Activated naive CD4-positive, alpha-beta T cell treated with anti-CD3 and anti-CD28 coated beads, Interleukin-2, amount 10 ng/mL, durations not matched to agents 7 days and 5 days (primary cell): ENCODE measurements around the gene ITPRID1.
"Not testable (repeated sequence)": the region's sequence is repeated elsewhere in the genome, so short reads cannot be mapped to it uniquely, and the experiment has no call there.

Experiments used
- CTCF ChIA-PET: fragments of 350-600 bp; sonication (Branson Sonifier 250); formaldehyde crosslinking; loops from one replicate; lab custom pipeline; 2021; ENCODE audit warnings: antibody characterized with exemption; lab: Charles Lee
- DNase-seq: peaks from one replicate; pipeline ENCODE4 v3.0.0-alpha.2; 2020
- H3K27ac Mint-ChIP-seq: one replicate; pipeline ENCODE4 v1.8.0; 2021; ENCODE audit warnings: mild to moderate bottlenecking, moderate library complexity, mixed read lengths
- H3K27me3 Mint-ChIP-seq: one replicate; pipeline ENCODE4 v1.8.0; 2021; ENCODE audit warnings: mild to moderate bottlenecking, mixed read lengths
- H3K36me3 Mint-ChIP-seq: one replicate; pipeline ENCODE4 v1.8.0; 2021; ENCODE audit warnings: mixed read lengths
- H3K4me1 Mint-ChIP-seq: one replicate; pipeline ENCODE4 v1.8.0; 2021; ENCODE audit warnings: mixed read lengths
- H3K4me3 Mint-ChIP-seq: one replicate; pipeline ENCODE4 v1.8.0; 2021; ENCODE audit warnings: mild to moderate bottlenecking, moderate library complexity, mixed read lengths
- H3K9me3 Mint-ChIP-seq: one replicate; pipeline ENCODE4 v1.8.0; 2021; ENCODE audit warnings: mixed read lengths

ITPRID1 gene

DNA sequence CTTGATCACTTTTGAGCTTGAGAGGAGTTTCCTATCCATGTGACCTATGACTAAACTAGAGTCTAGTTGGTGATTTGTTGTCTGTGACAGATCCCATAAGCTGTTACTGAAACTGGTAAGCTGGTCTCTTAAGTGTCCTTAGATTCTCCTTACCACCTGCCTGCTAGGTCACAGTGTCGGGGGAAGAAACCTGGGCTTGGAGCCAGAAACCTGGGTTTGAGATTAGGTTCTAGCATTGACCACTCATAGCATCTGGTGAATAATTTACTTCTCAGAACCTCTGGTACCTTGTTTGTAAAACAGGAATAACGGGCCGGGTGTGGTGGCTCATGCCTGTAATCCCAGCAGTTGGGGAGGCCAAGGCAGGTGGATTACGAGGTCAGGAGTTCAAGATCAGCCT, 21.8 kb upstream of the ITPRID1 start:
- no peaks in the 10 kb centered on the region for H3K27me3 Mint-ChIP-seq
- no peak for DNase-seq
- no peaks in the 10 kb centered on the region for H3K36me3 Mint-ChIP-seq
- no peak overlapping the region for H3K27ac Mint-ChIP-seq
- H3K4me3 Mint-ChIP-seq, result no peak overlapping the region
- H3K4me1 Mint-ChIP-seq, result no peaks in the 10 kb centered on the region
- peaks cover 3% of the 10 kb centered on the region for H3K9me3 Mint-ChIP-seq
- CTCF ChIA-PET, result interaction anchor here (1.2 to 1.6 kb wide), 2 partner anchors 48 to 358 kb away, joined by 3 to 5 read pairs; no protein-coding TSS in a partner anchor

DNA sequence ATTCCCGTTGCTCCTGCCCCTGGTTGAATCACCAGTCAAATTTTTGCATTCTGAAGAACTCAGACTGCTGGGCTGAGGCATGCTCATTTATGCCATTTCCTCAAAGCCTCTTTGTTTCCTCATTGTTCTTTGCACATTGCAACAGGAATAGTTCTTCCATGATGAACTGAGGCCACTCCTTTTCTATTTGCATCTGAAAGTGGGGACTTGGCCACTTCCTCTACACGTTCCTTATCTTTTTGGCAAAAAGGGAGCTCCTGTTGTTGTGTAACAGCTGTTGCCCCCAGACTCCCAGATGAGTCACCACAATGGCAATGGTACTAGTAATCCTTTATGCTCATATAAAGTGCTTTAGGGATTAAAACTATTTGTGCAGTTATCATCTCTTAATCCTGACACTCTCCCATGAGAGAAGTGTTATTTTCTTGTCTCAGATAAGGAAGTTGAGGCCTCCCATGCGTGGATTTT, 20.1 kb upstream of the ITPRID1 start:
- H3K36me3 Mint-ChIP-seq, result no peaks in the 10 kb centered on the region
- H3K4me3 Mint-ChIP-seq, result no peak overlapping the region
- no peak overlapping the region for H3K27ac Mint-ChIP-seq
- no peak for DNase-seq
- no peaks in the 10 kb centered on the region for H3K4me1 Mint-ChIP-seq
- CTCF ChIA-PET, result no interaction called here
- H3K27me3 Mint-ChIP-seq, result no peaks in the 10 kb centered on the region
- H3K9me3 Mint-ChIP-seq, result no peaks in the 10 kb centered on the region

- H3K4me1 Mint-ChIP-seq, result no peaks in the 10 kb centered on the region
- H3K27ac Mint-ChIP-seq, result no peak overlapping the region
- H3K27me3 Mint-ChIP-seq, result no peaks in the 10 kb centered on the region
- no peaks in the 10 kb centered on the region for H3K36me3 Mint-ChIP-seq
- DNase-seq, result no peak
- H3K4me3 Mint-ChIP-seq, result no peak overlapping the region
- H3K9me3 Mint-ChIP-seq, result no peaks in the 10 kb centered on the region
- CTCF ChIA-PET, result interaction anchor here (0.9 kb wide), 1 partner anchor 360 kb away, joined by 3 read pairs; no protein-coding TSS in a partner anchor
These were observed 19.5 kb upstream of the ITPRID1 start for GRCh38 chr7:31494421-31494820.

GRCh38 chr7:31495653-31496052, 18.2 kb upstream of the ITPRID1 start:
- no peaks in the 10 kb centered on the region for H3K27me3 Mint-ChIP-seq
- CTCF ChIA-PET, result no interaction called here
- H3K4me3 Mint-ChIP-seq, result no peak overlapping the region
- H3K36me3 Mint-ChIP-seq, result no peaks in the 10 kb centered on the region
- H3K9me3 Mint-ChIP-seq, result no peaks in the 10 kb centered on the region
- H3K4me1 Mint-ChIP-seq, result no peaks in the 10 kb centered on the region
- H3K27ac Mint-ChIP-seq, result no peak overlapping the region
- DNase-seq, result no peak

- no peak for DNase-seq
- Mint-ChIP-seq H3K27me3 (no peaks in the 10 kb centered on the region), H3K9me3 (no peaks in the 10 kb centered on the region)
These were observed 16.4 kb upstream of the ITPRID1 start for GRCh38 chr7:31497516-31497915.

DNA sequence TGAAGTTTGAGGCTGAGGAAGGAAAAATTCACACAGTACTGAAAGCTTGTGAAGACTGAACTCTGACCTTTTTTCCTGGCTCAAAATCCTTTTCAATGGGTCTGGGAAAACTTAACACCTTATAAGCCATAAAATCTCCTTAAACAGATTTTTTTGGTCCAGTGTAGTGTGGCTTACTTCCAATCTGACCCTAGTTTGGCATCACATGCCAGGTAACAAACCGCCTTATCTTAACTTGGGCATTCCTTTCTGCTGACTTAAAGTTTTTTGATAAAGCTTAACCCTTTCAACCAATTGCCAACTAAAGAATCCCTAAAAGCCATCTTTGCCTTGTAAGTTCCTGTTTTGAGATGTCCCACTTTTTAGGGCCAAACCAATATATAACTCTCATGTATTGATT, 13.2 kb upstream of the ITPRID1 start:
- H3K36me3 Mint-ChIP-seq, result no peaks in the 10 kb centered on the region
- CTCF ChIA-PET, result no interaction called here
- H3K9me3 Mint-ChIP-seq, result peaks cover 2% of the 10 kb centered on the region
- no peaks in the 10 kb centered on the region for H3K27me3 Mint-ChIP-seq
- H3K4me3 Mint-ChIP-seq, result no peak overlapping the region
- no peak for DNase-seq
- H3K27ac Mint-ChIP-seq, result no peak overlapping the region
- H3K4me1 Mint-ChIP-seq, result no peaks in the 10 kb centered on the region

More at GRCh38 chr7:31497516-31497915, 16.4 kb upstream of the ITPRID1 start:
- Mint-ChIP-seq H3K4me1 (no peaks in the 10 kb centered on the region), H3K27ac (no peak overlapping the region), H3K36me3 (no peaks in the 10 kb centered on the region), H3K4me3 (no peak overlapping the region)
- CTCF ChIA-PET, result no interaction called here

GRCh38 chr7:31508823-31509222, 5.1 kb upstream of the ITPRID1 start:
- Mint-ChIP-seq H3K36me3 (no peaks in the 10 kb centered on the region), H3K4me3 (no peak overlapping the region), H3K9me3 (peaks cover 26% of the 10 kb centered on the region), H3K27me3 (no peaks in the 10 kb centered on the region), H3K4me1 (no peaks in the 10 kb centered on the region), H3K27ac (no peak overlapping the region)
- CTCF ChIA-PET, result no interaction called here
- DNase-seq, result no peak

- Mint-ChIP-seq H3K4me1 (no peaks in the 10 kb centered on the region), H3K27me3 (no peaks in the 10 kb centered on the region), H3K4me3 (no peak overlapping the region), H3K27ac (no peak overlapping the region), H3K9me3 (peaks cover 25% of the 10 kb centered on the region), H3K36me3 (no peaks in the 10 kb centered on the region)
- CTCF ChIA-PET, result no interaction called here
- no peak for DNase-seq
These were observed 1.7 kb upstream of the ITPRID1 start for GRCh38 chr7:31512166-31512565.

- H3K36me3 Mint-ChIP-seq, result no peaks in the 10 kb centered on the region
- peaks cover 13% of the 10 kb centered on the region for H3K9me3 Mint-ChIP-seq
- H3K4me1 Mint-ChIP-seq, result no peaks in the 10 kb centered on the region
- CTCF ChIA-PET, result no interaction called here
- no peak overlapping the region for H3K27ac Mint-ChIP-seq
- no peak overlapping the region for H3K4me3 Mint-ChIP-seq
- DNase-seq, result no peak
- no peaks in the 10 kb centered on the region for H3K27me3 Mint-ChIP-seq
These were observed 3.0 kb downstream of the ITPRID1 start for GRCh38 chr7:31516680-31517502.

DNA sequence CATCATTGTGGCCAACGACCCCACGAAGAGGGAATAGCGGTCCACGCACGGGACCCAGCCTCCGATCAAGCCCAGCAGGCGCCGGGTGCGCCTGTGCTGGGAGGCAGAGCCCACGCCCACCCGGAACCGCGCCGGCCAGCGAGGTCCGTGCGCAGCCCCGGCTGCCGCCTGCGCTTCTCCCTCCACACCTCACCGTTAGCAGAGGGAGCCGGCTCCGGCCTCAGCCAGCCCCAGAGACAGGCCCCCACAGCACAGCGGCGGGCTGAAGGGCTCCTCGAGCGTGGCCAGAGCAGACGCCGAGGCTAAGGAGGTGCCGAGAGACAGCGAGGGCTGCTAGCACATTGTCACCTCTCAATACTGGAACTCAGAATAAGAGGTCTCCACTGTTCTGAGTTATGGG, 3.6 kb downstream of the ITPRID1 start:
- H3K9me3 Mint-ChIP-seq, result peaks cover 13% of the 10 kb centered on the region
- no peaks in the 10 kb centered on the region for H3K36me3 Mint-ChIP-seq
- H3K27me3 Mint-ChIP-seq, result no peaks in the 10 kb centered on the region
- no peak for DNase-seq
- H3K27ac Mint-ChIP-seq, result no peak overlapping the region
- H3K4me1 Mint-ChIP-seq, result no peaks in the 10 kb centered on the region
- CTCF ChIA-PET, result no interaction called here
- H3K4me3 Mint-ChIP-seq, result no peak overlapping the region

DNA sequence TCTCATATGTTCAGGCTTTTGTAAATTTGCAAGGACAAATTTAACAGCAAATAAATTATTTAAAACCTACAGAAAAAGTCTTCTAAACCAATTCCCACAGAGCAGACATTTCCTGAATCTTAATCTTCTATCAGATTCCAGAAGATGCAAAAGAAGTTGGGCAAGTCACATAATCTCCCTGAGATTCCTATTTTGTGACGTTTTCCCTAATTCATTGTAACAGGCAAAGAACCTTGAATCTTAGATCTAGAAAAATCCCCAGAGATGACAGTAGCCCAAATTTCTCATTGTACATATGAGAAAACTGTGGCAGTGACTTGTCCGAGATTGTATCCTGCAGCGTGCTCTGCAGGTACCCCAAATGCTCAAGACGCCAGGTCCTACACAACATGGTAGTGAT, 4.9 kb downstream of the ITPRID1 start:
- Mint-ChIP-seq H3K36me3 (no peaks in the 10 kb centered on the region), H3K27me3 (no peaks in the 10 kb centered on the region), H3K4me3 (no peak overlapping the region), H3K4me1 (no peaks in the 10 kb centered on the region), H3K9me3 (peaks cover 13% of the 10 kb centered on the region), H3K27ac (no peak overlapping the region)
- no peak for DNase-seq
- CTCF ChIA-PET, result no interaction called here

DNA sequence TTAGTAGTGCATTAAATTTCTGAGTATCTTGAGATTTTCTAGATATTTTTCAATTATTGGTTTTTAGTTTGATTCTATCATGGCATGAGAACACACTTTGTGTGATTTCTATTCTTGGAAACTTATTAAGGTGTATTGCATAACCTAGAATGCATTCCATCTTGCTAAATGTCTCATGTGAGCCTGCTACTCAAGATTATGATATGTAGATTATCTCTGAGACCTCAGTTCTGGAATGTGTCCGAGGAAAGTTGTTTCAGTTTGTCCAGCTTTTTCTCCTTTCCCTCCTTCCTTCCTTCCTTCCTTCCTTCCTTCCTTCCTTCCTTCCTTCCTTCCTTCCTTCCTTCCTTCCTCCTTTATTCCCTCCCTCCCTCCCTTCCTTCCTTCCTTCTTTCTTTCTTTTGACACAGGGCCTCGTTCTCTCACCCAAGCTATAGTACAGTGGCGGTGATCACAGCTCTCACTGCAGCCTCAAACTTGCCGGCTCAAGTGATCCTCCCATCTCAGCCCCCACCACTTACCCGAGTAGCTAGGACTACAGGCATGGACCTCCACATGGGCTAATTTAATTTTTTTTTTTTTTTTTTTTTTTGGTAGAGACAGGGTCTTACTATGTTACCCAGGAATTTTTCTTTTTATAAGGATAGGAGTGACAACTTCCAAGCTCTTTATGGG, 7.6 kb downstream of the ITPRID1 start:
- Mint-ChIP-seq H3K4me3 (no peak overlapping the region), H3K4me1 (no peaks in the 10 kb centered on the region), H3K9me3 (peaks cover 11% of the 10 kb centered on the region), H3K36me3 (no peaks in the 10 kb centered on the region), H3K27me3 (no peaks in the 10 kb centered on the region), H3K27ac (no peak overlapping the region)
- CTCF ChIA-PET, result no interaction called here
- DNase-seq, result no peak

DNA sequence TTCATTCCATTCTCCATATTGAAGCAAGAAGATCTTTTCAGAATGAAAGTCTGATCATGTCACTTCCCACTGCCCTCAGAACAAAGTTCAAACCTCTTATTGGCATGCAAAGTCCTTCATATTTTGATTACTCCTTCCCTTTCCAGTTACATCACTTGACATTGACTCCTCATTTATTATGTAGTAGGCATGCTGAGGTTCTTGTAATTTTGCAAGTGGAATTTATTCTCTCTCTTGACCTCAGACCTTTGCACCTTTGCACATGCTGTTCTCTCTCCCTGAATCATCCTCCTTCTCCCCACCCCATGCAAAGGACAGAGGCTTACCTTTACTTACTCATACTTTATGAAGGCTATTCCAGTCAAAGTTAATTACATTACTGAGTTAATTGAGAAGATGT, 13.0 kb downstream of the ITPRID1 start:
- H3K4me3 Mint-ChIP-seq, result no peak overlapping the region
- CTCF ChIA-PET, result no interaction called here
- H3K27me3 Mint-ChIP-seq, result no peaks in the 10 kb centered on the region
- H3K27ac Mint-ChIP-seq, result no peak overlapping the region
- H3K36me3 Mint-ChIP-seq, result no peaks in the 10 kb centered on the region
- peaks cover 6% of the 10 kb centered on the region for H3K9me3 Mint-ChIP-seq
- no peaks in the 10 kb centered on the region for H3K4me1 Mint-ChIP-seq
- DNase-seq, result no peak

- H3K4me1 Mint-ChIP-seq, result no peaks in the 10 kb centered on the region
- peaks cover 3% of the 10 kb centered on the region for H3K9me3 Mint-ChIP-seq
- DNase-seq, result no peak
- H3K27me3 Mint-ChIP-seq, result no peaks in the 10 kb centered on the region
- CTCF ChIA-PET, result no interaction called here
- H3K27ac Mint-ChIP-seq, result no peak overlapping the region
- no peak overlapping the region for H3K4me3 Mint-ChIP-seq
- H3K36me3 Mint-ChIP-seq, result no peaks in the 10 kb centered on the region
These were observed 15.2 kb downstream of the ITPRID1 start for GRCh38 chr7:31529103-31529502.

DNA sequence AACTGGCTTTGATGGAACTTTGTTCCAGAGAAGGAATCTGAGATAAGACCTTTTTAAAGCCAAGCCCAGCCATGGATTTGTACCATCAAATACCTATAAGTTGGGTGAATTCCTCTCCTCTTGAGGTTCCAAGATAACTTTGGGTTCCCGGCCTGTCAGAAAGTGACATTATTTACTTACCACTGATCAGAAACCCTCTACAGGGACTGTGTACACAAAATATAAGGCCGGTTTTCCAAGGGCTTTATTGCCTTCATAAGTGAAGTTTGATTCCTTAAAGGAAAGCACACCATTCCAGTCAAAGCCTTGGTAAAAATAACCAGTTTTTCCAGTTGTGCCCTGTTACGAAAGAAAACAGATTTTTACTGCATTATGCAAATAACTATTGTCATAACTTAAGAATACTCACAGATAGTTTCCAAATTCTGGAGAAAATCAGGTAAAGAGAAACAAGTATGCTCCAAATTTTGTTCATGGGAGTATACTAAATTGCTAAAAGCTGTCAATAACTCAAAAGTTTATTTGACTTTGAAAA, 26.8 kb downstream of the ITPRID1 start:
- DNase-seq, H3K27ac Mint-ChIP-seq, H3K9me3 Mint-ChIP-seq, H3K4me1 Mint-ChIP-seq, H3K27me3 Mint-ChIP-seq, CTCF ChIA-PET, H3K36me3 Mint-ChIP-seq, H3K4me3 Mint-ChIP-seq: not testable (repeated sequence)
